Transverse colon (tissue), 3 donors: ENCODE measurements around the gene TPSAB1.
"Not testable (repeated sequence)": the region's sequence is repeated elsewhere in the genome, so short reads cannot be mapped to it uniquely, and the experiment has no call there.

Experiments
- EP300 ChIP-seq: sonication (generic); formaldehyde crosslinking; IDR thresholded peaks from one replicate; pipeline ENCODE4 v1.6.1; 2017; ENCODE audit warnings: antibody characterized with exemption, low read depth
- POLR2A ChIP-seq: fragments of 450-650 bp; IDR thresholded peaks from one replicate; pipeline ENCODE4 v1.6.1; 2016; ENCODE audit warnings: antibody characterized with exemption, mild to moderate bottlenecking, moderate library complexity
- TF ChIP-seq, protein P1 (sequence below), 5 experiments: fragments of 200-600 bp in 3 of 5; fragments of 450-650 bp in 2 of 5; sonication (generic) in 3 of 5; IDR thresholded peaks; 1 replicate in 2 of 5; 2 replicates in 3 of 5; pipeline ENCODE4 v1.5.1; 2016 to 2017; ENCODE audit warnings: antibody characterized with exemption in 5 of 5, inconsistent platforms in 3 of 5, mild to moderate bottlenecking in 2 of 5, moderate library complexity in 1 of 5

GRCh38 chr16:1255276-1256122 is 15.0 kb downstream of the TPSAB1 start, which contains the start of gene TPSD1:
- TF ChIP-seq, protein P1, sequence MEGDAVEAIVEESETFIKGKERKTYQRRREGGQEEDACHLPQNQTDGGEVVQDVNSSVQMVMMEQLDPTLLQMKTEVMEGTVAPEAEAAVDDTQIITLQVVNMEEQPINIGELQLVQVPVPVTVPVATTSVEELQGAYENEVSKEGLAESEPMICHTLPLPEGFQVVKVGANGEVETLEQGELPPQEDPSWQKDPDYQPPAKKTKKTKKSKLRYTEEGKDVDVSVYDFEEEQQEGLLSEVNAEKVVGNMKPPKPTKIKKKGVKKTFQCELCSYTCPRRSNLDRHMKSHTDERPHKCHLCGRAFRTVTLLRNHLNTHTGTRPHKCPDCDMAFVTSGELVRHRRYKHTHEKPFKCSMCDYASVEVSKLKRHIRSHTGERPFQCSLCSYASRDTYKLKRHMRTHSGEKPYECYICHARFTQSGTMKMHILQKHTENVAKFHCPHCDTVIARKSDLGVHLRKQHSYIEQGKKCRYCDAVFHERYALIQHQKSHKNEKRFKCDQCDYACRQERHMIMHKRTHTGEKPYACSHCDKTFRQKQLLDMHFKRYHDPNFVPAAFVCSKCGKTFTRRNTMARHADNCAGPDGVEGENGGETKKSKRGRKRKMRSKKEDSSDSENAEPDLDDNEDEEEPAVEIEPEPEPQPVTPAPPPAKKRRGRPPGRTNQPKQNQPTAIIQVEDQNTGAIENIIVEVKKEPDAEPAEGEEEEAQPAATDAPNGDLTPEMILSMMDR (IDR thresholded peaks at IDR 0.05): not testable (repeated sequence)
- not testable (repeated sequence) for TF ChIP-seq POLR2A, EP300
